Measurements from ENCODE around the gene THSD7A.

Gene THSD7A

GRCh38 chr7:11540271-11540761, 291.7 kb downstream of the THSD7A start:
- no peak for DNase-seq (ENCODE audit: low spot score)
- in situ Hi-C loops (cut with MboI; ENCODE audit: low sequenced_read_pairs, unreplicated experiment): no loop called here
- TF ChIP-seq, protein P1, sequence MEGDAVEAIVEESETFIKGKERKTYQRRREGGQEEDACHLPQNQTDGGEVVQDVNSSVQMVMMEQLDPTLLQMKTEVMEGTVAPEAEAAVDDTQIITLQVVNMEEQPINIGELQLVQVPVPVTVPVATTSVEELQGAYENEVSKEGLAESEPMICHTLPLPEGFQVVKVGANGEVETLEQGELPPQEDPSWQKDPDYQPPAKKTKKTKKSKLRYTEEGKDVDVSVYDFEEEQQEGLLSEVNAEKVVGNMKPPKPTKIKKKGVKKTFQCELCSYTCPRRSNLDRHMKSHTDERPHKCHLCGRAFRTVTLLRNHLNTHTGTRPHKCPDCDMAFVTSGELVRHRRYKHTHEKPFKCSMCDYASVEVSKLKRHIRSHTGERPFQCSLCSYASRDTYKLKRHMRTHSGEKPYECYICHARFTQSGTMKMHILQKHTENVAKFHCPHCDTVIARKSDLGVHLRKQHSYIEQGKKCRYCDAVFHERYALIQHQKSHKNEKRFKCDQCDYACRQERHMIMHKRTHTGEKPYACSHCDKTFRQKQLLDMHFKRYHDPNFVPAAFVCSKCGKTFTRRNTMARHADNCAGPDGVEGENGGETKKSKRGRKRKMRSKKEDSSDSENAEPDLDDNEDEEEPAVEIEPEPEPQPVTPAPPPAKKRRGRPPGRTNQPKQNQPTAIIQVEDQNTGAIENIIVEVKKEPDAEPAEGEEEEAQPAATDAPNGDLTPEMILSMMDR (IDR thresholded peaks at IDR 0.05; ENCODE audit: borderline replicate concordance, control extremely low read depth, extremely low read depth, insufficient read depth, missing control alignments): no peak

GRCh38 chr7:11539853-11540252, 292.1 kb downstream of the THSD7A start:
- DNase-seq (ENCODE audit: low spot score): no peak
- in situ Hi-C loops (cut with MboI; ENCODE audit: low sequenced_read_pairs, unreplicated experiment): no loop called here

DNA sequence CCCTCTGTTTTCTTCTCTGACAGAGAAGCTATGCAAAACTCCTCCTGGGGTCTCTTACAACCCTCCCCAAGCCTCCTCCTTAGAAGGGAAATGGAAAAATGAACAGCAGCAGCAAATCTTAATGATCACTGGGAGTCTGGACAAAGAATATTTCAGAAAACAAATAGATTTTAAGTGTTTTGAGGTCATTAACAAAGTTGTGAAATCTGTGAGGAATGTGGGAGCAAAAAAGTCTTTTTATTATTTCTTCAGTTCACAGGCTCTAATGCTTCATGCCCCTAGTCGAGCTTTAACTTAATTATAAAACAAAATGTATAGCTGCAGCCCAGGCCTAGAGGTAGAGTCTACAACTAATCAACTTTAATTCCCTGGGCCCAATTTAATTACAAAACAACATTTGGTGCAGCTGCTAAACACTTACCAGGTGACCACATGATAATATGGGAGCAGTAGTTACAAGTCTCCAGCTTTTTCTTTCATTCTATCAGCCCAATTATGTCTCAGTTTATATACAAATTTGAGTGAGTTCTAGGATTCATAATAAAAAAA, 293.2 kb downstream of the THSD7A start:
- DNase-seq (ENCODE audit: low spot score): no peak
- TF ChIP-seq, protein P1 (IDR thresholded peaks at IDR 0.05; ENCODE audit: borderline replicate concordance, control extremely low read depth, extremely low read depth, insufficient read depth, missing control alignments): no peak
- in situ Hi-C loops (cut with MboI; ENCODE audit: low sequenced_read_pairs, unreplicated experiment): no loop called here

More at GRCh38 chr7:11539853-11540252, 292.1 kb downstream of the THSD7A start:
- TF ChIP-seq, protein P1 (IDR thresholded peaks at IDR 0.05; ENCODE audit: borderline replicate concordance, control extremely low read depth, extremely low read depth, insufficient read depth, missing control alignments): no peak

DNA sequence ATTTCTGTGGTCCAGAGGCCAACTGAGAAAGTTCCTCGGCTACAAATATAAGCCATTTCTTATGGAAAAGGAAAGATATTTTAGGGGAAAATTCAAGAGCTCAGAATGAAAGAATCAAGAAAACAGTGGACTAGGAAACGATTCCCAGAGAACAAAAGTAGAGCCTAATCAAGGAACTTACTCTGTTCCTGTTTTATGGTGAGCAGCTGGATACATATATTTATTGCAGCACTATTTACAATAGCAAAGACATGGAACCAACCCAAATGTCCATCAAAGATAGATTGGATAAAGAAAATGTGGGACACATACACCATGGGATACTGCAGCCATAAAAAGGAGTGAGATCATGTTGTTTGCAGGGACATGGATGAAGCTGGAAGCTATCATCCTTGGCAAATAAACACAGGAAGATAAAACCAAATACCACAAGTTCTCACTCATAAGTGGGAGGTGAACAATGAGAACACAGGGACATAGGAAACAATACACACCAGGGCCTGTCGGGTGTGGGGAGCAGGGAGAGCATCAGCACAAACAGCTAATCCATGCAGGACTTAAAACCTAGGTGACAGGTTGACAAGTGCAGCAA, 298.7 kb downstream of the THSD7A start:
- in situ Hi-C loops (cut with MboI; ENCODE audit: low sequenced_read_pairs, unreplicated experiment): no loop called here
- no peak for DNase-seq (ENCODE audit: low spot score)
- TF ChIP-seq, protein P1 (IDR thresholded peaks at IDR 0.05; ENCODE audit: borderline replicate concordance, control extremely low read depth, extremely low read depth, insufficient read depth, missing control alignments): no peak

- TF ChIP-seq, protein P1 (IDR thresholded peaks at IDR 0.05; ENCODE audit: borderline replicate concordance, control extremely low read depth, extremely low read depth, insufficient read depth, missing control alignments): no peak
- in situ Hi-C loops (cut with MboI; ENCODE audit: low sequenced_read_pairs, unreplicated experiment): no loop called here
- no peak for DNase-seq (ENCODE audit: low spot score)
These were observed 302.6 kb downstream of the THSD7A start for GRCh38 chr7:11529382-11529781.

DNA sequence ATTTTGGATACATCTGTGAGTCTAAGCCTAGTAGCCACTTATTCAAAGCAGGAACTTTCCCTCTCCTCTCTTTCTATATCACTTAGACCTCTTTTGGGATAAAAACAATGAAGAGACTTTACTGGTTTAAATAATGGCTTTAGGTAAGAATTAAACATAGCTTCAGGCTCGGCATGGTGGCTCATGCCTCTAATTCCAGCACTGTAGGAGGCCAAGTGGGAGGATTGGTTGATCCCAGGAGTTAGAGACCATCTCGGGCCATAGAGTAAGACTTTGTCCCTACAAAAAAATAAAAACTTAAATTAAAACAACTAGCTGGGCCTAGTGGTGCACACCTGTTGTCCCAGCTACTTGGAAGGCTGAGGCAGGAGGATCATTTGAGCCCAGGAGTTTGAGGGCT, 304.3 kb downstream of the THSD7A start:
- DNase-seq (ENCODE audit: low spot score): no peak
- in situ Hi-C loops (cut with MboI; ENCODE audit: low sequenced_read_pairs, unreplicated experiment): no loop called here
- TF ChIP-seq, protein P1 (IDR thresholded peaks at IDR 0.05; ENCODE audit: borderline replicate concordance, control extremely low read depth, extremely low read depth, insufficient read depth, missing control alignments): no peak

All from GM13976 (cell line).